Measurements from ENCODE around the gene ISG15. TPM values are rescaled to one million over a fixed set of nuclear protein-coding genes. Genes with fewer than 3 reads are reported as not detected.

The ISG15 gene
- total RNA-seq, 1 experiment from 2014 or later, result 140 TPM

- Histone ChIP-seq H2AFZ (ENCODE audit: low read depth, low read length, poor library complexity, severe bottlenecking) (no peak overlapping the region), H3K9me3 (ENCODE audit: control insufficient read depth in 1 of 2, insufficient read depth in 1 of 2, low read depth in 1 of 2, low read length in 2 of 2) (no peaks in the 10 kb centered on the region), H4K20me1 (ENCODE audit: insufficient read depth) (no peaks in the 10 kb centered on the region), H3K4me2 (ENCODE audit: low read length) (no peak overlapping the region), H3K36me3 (ENCODE audit: control insufficient read depth in 1 of 2, insufficient read depth in 2 of 2, low read length in 2 of 2) (peaks cover 4 to 34% of the 10 kb centered on the region in 2 experiments; a peak in 2 of 4 replicates), H3K4me1 (ENCODE audit: control insufficient read depth in 1 of 2, insufficient read depth in 2 of 2, low read length in 2 of 2) (peaks cover 7 to 18% of the 10 kb centered on the region in 2 experiments; a peak in 3 of 4 replicates), H3K4me3 (replicated peaks in 1 of 2; ENCODE audit: low read depth in 1 of 2, low read length in 2 of 2) (no peak overlapping the region), H3K9ac (ENCODE audit: low read length) (no peak overlapping the region), H3K9me2 (ENCODE audit: insufficient read depth) (no peaks in the 10 kb centered on the region), H3K79me2 (ENCODE audit: insufficient read depth, low read length) (peaks cover 57% of the 10 kb centered on the region), H3K27me3 (ENCODE audit: insufficient read depth, low read length) (no peaks in the 10 kb centered on the region), H3K27ac (ENCODE audit: low read depth, low read length) (no peak overlapping the region)
- ChIA-PET POLR2A (no interaction called here), CTCF (interaction anchor here (1.4 kb wide), 1 partner anchor 54 kb away, joined by 3 read pairs; no protein-coding TSS in a partner anchor), RAD21 (ENCODE audit: low non-redundant PET in 1 of 2, low total read pairs in 2 of 2, uncharacterized antibody in 2 of 2, unreplicated experiment in 2 of 2) (no interaction called here)
- TF ChIP-seq EZH2phosphoT487 (IDR thresholded peaks at IDR 0.05; ENCODE audit: borderline replicate concordance) (no peak), SRF (IDR thresholded peaks at IDR 0.05; ENCODE audit: low read depth) (no peak), POLR2A (IDR thresholded peaks at IDR 0.05; ENCODE audit: borderline replicate concordance, extremely low read depth, insufficient read depth, insufficient read length) (no peak), ZBTB33 (IDR thresholded peaks at IDR 0.05; ENCODE audit: extremely low read depth, insufficient replicate concordance, low read length) (no peak), EZH2 (IDR thresholded peaks at IDR 0.05) (no peak), CTCF (IDR thresholded peaks at IDR 0.05 in 2 of 3, conservative IDR thresholded peaks at IDR 0.05 in 1 of 3; ENCODE audit: borderline replicate concordance in 1 of 3, insufficient read depth in 1 of 3, low read depth in 2 of 3, low read length in 2 of 3) (no peak), SP1 (IDR thresholded peaks at IDR 0.05; ENCODE audit: low read depth) (no peak), CEBPB (IDR thresholded peaks at IDR 0.05; ENCODE audit: low read depth) (no peak), POLR2AphosphoS5 (IDR thresholded peaks at IDR 0.05; ENCODE audit: low read depth, low read length) (no peak), TCF7L2 (IDR thresholded peaks at IDR 0.05; ENCODE audit: borderline replicate concordance, extremely low read depth, insufficient read depth, insufficient read length) (no peak), ELF1 (IDR thresholded peaks at IDR 0.05; ENCODE audit: borderline replicate concordance, low read depth) (no peak), FOSL1 (IDR thresholded peaks at IDR 0.05; ENCODE audit: low read depth) (no peak), SIN3A (IDR thresholded peaks at IDR 0.05; ENCODE audit: low read depth) (no peak), CBX3 (IDR thresholded peaks at IDR 0.05; ENCODE audit: low read depth) (no peak)
- ATAC-seq, result no peak
- no TSS peak for BruUV-seq (replicated peaks)
- intact Hi-C loops (cut with micrococcal nuclease), result no loop called here
- DNase-seq (ENCODE audit: low read depth, low spot score), result no peak
These were observed 25.4 kb downstream of the ISG15 start for GRCh38 chr1:1038694-1039093.
